CD14-positive monocyte (primary cell): Measurements from ENCODE around the gene OGG1. TPM values are rescaled to one million over a fixed set of nuclear protein-coding genes. Genes with fewer than 3 reads are reported as not detected.

Experiments used
- DNase-seq, 3 donors: peaks; one replicate each; pipeline ENCODE4 v3.0.0-alpha.2; 2011 to 2022
- H2AFZ ChIP-seq: 2 replicates; pipeline ENCODE4 v1.6.0; 2012; ENCODE audit warnings: mild to moderate bottlenecking, low read depth, low read length, inconsistent platforms; ENCODE audit not compliant: insufficient read depth, poor library complexity, severe bottlenecking
- H3K27ac ChIP-seq, 2 donors: 1 replicate in 1 of 2; 2 replicates in 1 of 2; pipeline ENCODE4 v1.5.1; 2012 to 2013; ENCODE audit warnings: low read length in 2 of 2, control low read depth in 1 of 2, inconsistent platforms in 1 of 2, low read depth in 1 of 2, mild to moderate bottlenecking in 1 of 2
- H3K27me3 ChIP-seq, 2 donors: one replicate each; pipeline versions ENCODE4 v1.6.0 to v1.6.1; 2011 to 2013; ENCODE audit warnings: low read length in 2 of 2; ENCODE audit not compliant: control insufficient read depth in 2 of 2, insufficient read depth in 2 of 2
- H3K36me3 ChIP-seq, 2 donors: replicated peaks in 1 of 2; 1 replicate in 1 of 2; 2 replicates in 1 of 2; pipeline versions ENCODE4 v1.5.1 to v1.6.1; 2012 to 2013; ENCODE audit warnings: low read length in 2 of 2, control low read depth in 1 of 2, inconsistent platforms in 1 of 2, mild to moderate bottlenecking in 1 of 2; ENCODE audit not compliant: insufficient read depth in 2 of 2, control insufficient read depth in 1 of 2
- H3K4me1 ChIP-seq, 2 donors: 1 replicate in 1 of 2; 2 replicates in 1 of 2; pipeline versions ENCODE4 v1.5.1 to v1.6.1; 2012 to 2013; ENCODE audit warnings: low read length in 2 of 2, control low read depth in 1 of 2, inconsistent platforms in 1 of 2, mild to moderate bottlenecking in 1 of 2, moderate library complexity in 1 of 2; ENCODE audit not compliant: insufficient read depth in 2 of 2, control insufficient read depth in 1 of 2
- H3K4me2 ChIP-seq: replicated peaks from 2 replicates; pipeline ENCODE3; 2012; ENCODE audit warnings: low read length, moderate library complexity, mild to moderate bottlenecking; ENCODE audit not compliant: poor library complexity, severe bottlenecking; ENCODE audit errors: extremely low read depth
- H3K4me3 ChIP-seq, 3 experiments: fragments of 200-600 bp in 1 of 3; sonication (generic) in 1 of 3; replicated peaks in 1 of 3; 1 replicate in 2 of 3; 2 replicates in 1 of 3; pipeline ENCODE4 v1.5.1; 2011 to 2013; ENCODE audit warnings: low read length in 3 of 3, mild to moderate bottlenecking in 3 of 3, control low read depth in 2 of 3, low read depth in 2 of 3, inconsistent platforms in 1 of 3, moderate library complexity in 1 of 3
- H3K79me2 ChIP-seq: 2 replicates; pipeline ENCODE4 v1.6.0; 2012; ENCODE audit warnings: mild to moderate bottlenecking, control low read depth, inconsistent platforms, low read length, moderate library complexity; ENCODE audit not compliant: insufficient read depth
- H3K9ac ChIP-seq: 2 replicates; pipeline ENCODE4 v1.6.0; 2017; ENCODE audit warnings: low read length, mild to moderate bottlenecking; ENCODE audit not compliant: insufficient read depth, poor library complexity, severe bottlenecking
- H3K9me3 ChIP-seq, 2 donors: replicated peaks in 1 of 2; 1 replicate in 1 of 2; 2 replicates in 1 of 2; pipeline versions ENCODE4 v1.5.1 to v1.6.1; 2012 to 2013; ENCODE audit warnings: low read length in 2 of 2, control low read depth in 1 of 2; ENCODE audit not compliant: control insufficient read depth in 1 of 2, insufficient read depth in 1 of 2
- H4K20me1 ChIP-seq: 2 replicates; pipeline ENCODE4 v1.6.0; 2012; ENCODE audit warnings: mild to moderate bottlenecking, low read length, control low read depth, moderate library complexity; ENCODE audit not compliant: insufficient read depth
- H3K27ac Mint-ChIP-seq, 7 donors: one replicate each; pipeline ENCODE4 v1.8.0; 2020; ENCODE audit warnings: mild to moderate bottlenecking in 7 of 7, mixed read lengths in 7 of 7, moderate library complexity in 6 of 7, inconsistent platforms in 2 of 7
- H3K27me3 Mint-ChIP-seq, 3 donors: one replicate each; pipeline ENCODE4 v1.8.0; 2021 to 2022; ENCODE audit warnings: low read depth in 3 of 3, mild to moderate bottlenecking in 3 of 3, mixed read lengths in 3 of 3, moderate library complexity in 3 of 3, inconsistent platforms in 1 of 3
- H3K36me3 Mint-ChIP-seq, 2 donors: one replicate each; pipeline ENCODE4 v1.8.0; 2020; ENCODE audit warnings: mixed read lengths in 2 of 2, inconsistent platforms in 1 of 2, mild to moderate bottlenecking in 1 of 2
- H3K4me1 Mint-ChIP-seq: one replicate; pipeline ENCODE4 v1.8.0; 2020; ENCODE audit warnings: mild to moderate bottlenecking, mixed read lengths
- H3K4me3 Mint-ChIP-seq, 2 donors: one replicate each; pipeline ENCODE4 v1.8.0; 2020; ENCODE audit warnings: mild to moderate bottlenecking in 2 of 2, mixed read lengths in 2 of 2, moderate library complexity in 1 of 2
- H3K9me3 Mint-ChIP-seq, 7 donors: one replicate each; pipeline ENCODE4 v1.8.0; 2020 to 2022; ENCODE audit warnings: mixed read lengths in 7 of 7, mild to moderate bottlenecking in 6 of 7, moderate library complexity in 6 of 7, inconsistent platforms in 2 of 7
- WGBS: methylation state at CpG from one replicate; pipeline ENCODE4 v1.1.5; 2013; ENCODE audit warnings: missing lambda C conversion rate; ENCODE audit not compliant: insufficient coverage; 5-methylcytosine and 5-hydroxymethylcytosine counted together
- intact Hi-C, 2 donors: fragments of 100-400 bp; cut with micrococcal nuclease; formaldehyde crosslinking; loops; one replicate each; pipeline versions ENCODE4 v1.15.0 to v1.15.1; 2023
- polyA plus RNA-seq, 3 donors: library from polyadenylated mRNA; depleted of rRNA in 1 of 3; unstranded in 2 of 3; stranded (reverse) in 1 of 3; fragments of 300-500 nt in 2 of 3; fragments of >200 nt in 1 of 3; fragmentation: Illumina TruSeq in 2 of 3; gene quantifications; 1 replicate in 2 of 3; 2 replicates in 1 of 3; pipeline ENCODE4 v1.2.3, GENCODE V29; 2012 to 2021
- TF ChIP-seq, protein P1 (sequence below): fragments of 200-600 bp; IDR thresholded peaks from one replicate; pipeline ENCODE4 v1.8.0; 2022; ENCODE audit warnings: antibody characterized with exemption, mild to moderate bottlenecking

Gene OGG1
- polyA plus RNA-seq, 3 donors = 17.4 to 21.9 (median 20.5) TPM

DNA sequence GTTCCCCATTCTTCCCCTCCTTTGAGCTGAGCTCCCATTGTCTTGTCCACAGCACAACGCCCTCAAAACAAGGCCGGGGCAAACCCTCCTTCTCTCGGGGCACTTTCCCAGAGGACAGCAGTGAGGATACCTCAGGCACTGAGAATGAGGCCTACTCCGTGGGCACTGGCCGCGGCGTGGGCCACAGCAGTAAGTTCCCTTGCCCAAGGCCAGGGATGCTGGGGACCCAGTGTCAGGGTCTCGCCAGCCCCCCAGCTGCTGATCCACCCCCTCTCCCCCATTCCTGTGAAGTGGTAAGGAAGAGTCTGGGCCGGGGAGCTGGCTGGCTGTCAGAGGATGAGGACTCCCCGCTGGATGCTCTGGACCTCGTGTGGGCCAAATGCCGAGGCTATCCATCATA lies 4.2 kb upstream of the OGG1 start:
- no peaks in the 10 kb centered on the region for H3K9me3 Mint-ChIP-seq
- TF ChIP-seq, protein P1, sequence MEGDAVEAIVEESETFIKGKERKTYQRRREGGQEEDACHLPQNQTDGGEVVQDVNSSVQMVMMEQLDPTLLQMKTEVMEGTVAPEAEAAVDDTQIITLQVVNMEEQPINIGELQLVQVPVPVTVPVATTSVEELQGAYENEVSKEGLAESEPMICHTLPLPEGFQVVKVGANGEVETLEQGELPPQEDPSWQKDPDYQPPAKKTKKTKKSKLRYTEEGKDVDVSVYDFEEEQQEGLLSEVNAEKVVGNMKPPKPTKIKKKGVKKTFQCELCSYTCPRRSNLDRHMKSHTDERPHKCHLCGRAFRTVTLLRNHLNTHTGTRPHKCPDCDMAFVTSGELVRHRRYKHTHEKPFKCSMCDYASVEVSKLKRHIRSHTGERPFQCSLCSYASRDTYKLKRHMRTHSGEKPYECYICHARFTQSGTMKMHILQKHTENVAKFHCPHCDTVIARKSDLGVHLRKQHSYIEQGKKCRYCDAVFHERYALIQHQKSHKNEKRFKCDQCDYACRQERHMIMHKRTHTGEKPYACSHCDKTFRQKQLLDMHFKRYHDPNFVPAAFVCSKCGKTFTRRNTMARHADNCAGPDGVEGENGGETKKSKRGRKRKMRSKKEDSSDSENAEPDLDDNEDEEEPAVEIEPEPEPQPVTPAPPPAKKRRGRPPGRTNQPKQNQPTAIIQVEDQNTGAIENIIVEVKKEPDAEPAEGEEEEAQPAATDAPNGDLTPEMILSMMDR = no peak
- intact Hi-C loops = no loop called here
- Histone ChIP-seq H3K9me3 (no peaks in the 10 kb centered on the region), H3K4me1 (peaks cover 11 to 14% of the 10 kb centered on the region in 2 donors), H3K4me2 (no peak overlapping the region), H3K4me3 (no peak overlapping the region), H3K27ac (no peak overlapping the region), H3K9ac (no peak overlapping the region), H2AFZ (no peak overlapping the region), H4K20me1 (peaks cover 22% of the 10 kb centered on the region), H3K79me2 (peaks cover 4% of the 10 kb centered on the region), H3K36me3 (peaks cover 79 to 82% of the 10 kb centered on the region in 2 donors), H3K27me3 (no peaks in the 10 kb centered on the region)
- WGBS = 93% methylated on average over 7 of the region's 12 CpGs
- no peak overlapping the region for H3K4me3 Mint-ChIP-seq
- no peak overlapping the region for H3K27ac Mint-ChIP-seq
- H3K27me3 Mint-ChIP-seq = peaks cover 0 to 2% (median 0%) of the 10 kb centered on the region in 3 donors
- DNase-seq = no peak
- peaks cover 81 to 83% of the 10 kb centered on the region in 2 donors for H3K36me3 Mint-ChIP-seq
- H3K4me1 Mint-ChIP-seq = peaks cover 13% of the 10 kb centered on the region

DNA sequence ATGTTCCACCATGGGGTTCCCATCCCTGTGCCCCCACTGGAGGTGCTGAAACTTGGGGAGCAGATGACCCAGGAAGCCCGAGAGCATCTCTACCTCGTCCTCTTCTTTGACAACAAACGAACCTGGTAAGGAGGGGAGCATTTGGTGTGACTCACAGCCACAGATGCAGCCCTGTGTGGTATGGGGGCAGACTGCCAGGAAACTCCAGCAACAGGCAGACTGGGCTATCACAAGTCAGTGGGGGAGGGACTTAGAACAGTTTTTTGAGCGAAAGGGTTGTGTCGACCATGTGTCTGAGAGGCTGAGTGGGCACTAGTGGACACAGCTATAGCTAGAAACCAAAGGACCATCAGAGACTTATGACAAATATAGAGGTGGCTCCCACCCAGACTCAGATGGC lies 3.4 kb upstream of the OGG1 start:
- H3K4me3 Mint-ChIP-seq = no peak overlapping the region
- TF ChIP-seq, protein P1 = no peak
- H2AFZ ChIP-seq = no peak overlapping the region
- WGBS = 70% methylated on average over 2 of the region's 5 CpGs
- H3K36me3 Mint-ChIP-seq = peaks cover 73 to 77% of the 10 kb centered on the region in 2 donors
- peaks cover 73 to 79% of the 10 kb centered on the region in 2 donors for H3K36me3 ChIP-seq
- no peaks in the 10 kb centered on the region for H3K9me3 ChIP-seq
- no peaks in the 10 kb centered on the region for H3K9me3 Mint-ChIP-seq
- peaks cover 19 to 22% of the 10 kb centered on the region in 2 donors for H3K4me1 ChIP-seq
- H3K4me2 ChIP-seq = no peak overlapping the region
- H3K27me3 ChIP-seq = no peaks in the 10 kb centered on the region
- intact Hi-C loops = no loop called here
- peaks cover 21% of the 10 kb centered on the region for H3K4me1 Mint-ChIP-seq
- H3K9ac ChIP-seq = no peak overlapping the region
- peaks cover 12% of the 10 kb centered on the region for H3K79me2 ChIP-seq
- peak overlapping the region in 2 of 7 donors; percentile 7 to 46 for H3K27ac Mint-ChIP-seq
- peaks cover 22% of the 10 kb centered on the region for H4K20me1 ChIP-seq
- H3K27me3 Mint-ChIP-seq = peaks cover 0 to 2% (median 0%) of the 10 kb centered on the region in 3 donors
- no peak overlapping the region for H3K4me3 ChIP-seq
- no peak for DNase-seq
- H3K27ac ChIP-seq = no peak overlapping the region
